ENCODE data around the gene TIFAB.
A peak's percentile ranks its signal among the peaks of the same experiment; 100 is the strongest.

Gene TIFAB

DNA sequence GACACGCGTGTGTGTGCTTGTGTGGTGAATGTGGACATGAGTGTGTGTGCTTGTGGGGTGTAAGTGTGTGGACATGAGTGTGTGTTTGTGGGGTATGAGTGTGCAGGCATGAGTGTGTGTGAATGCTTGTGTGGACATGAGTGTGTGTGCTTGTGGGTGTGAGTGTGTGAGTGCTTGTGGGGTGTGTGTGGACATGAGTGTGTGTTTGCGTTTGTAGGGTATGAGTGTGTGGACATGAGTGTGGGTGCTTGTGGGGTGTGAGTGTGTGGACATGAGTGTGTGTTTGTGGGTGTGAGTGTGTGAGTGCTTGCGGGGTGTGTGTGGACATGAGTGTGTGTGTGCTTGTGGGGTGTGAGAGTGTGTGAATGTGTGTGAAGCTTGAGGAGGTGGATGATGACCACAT, 29.8 kb upstream of the TIFAB start:
- DNase-seq = no peak

DNA sequence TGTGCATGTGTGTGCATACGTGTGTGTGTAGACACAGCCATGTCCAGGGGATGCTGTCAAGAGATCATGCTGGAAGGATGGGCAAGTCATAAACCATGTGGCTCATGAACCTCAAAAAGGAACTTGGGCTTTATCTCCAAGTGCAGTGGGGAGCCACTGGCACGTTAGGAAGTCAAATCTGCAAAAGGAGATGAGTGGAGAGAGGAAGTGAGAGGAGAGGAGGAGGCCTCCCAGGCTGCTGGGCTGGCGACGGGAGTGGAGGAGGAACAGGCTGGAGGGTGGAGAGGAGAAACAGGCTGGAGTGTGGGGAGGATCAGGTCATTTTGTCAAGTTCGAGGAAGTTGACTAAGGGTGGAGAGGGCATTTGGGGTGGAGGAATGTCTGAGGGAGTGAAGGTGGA, 29.2 kb upstream of the TIFAB start:
- no peak for DNase-seq

- DNase-seq = no peak
Measured at GRCh38 chr5:135480511-135480910, 28.4 kb upstream of the TIFAB start.

DNA sequence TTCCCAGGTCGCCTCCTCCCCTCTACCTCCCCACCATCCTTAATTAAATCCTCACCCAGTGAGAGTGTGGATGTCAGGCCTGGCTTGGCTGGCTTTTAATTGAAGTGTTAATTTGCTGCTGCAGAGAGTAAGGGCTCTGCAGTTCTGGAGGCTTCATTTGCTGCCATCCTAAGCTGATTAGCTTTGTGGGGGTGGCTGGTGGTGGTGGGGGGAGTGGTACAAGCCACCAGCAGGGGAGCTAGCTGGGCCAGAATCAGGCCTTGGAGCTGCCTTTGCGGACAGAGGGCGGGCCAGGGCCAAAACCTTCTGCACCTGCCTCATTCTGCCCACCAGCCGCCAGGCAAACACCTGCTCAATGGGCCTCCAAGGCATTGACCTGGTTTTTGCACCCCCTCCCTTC, 26.8 kb upstream of the TIFAB start:
- DNase-seq = no peak

GRCh38 chr5:135477613-135478066, 25.5 kb upstream of the TIFAB start:
- no peak for DNase-seq

GRCh38 chr5:135476615-135477581, 24.7 kb upstream of the TIFAB start:
- no peak for DNase-seq

DNA sequence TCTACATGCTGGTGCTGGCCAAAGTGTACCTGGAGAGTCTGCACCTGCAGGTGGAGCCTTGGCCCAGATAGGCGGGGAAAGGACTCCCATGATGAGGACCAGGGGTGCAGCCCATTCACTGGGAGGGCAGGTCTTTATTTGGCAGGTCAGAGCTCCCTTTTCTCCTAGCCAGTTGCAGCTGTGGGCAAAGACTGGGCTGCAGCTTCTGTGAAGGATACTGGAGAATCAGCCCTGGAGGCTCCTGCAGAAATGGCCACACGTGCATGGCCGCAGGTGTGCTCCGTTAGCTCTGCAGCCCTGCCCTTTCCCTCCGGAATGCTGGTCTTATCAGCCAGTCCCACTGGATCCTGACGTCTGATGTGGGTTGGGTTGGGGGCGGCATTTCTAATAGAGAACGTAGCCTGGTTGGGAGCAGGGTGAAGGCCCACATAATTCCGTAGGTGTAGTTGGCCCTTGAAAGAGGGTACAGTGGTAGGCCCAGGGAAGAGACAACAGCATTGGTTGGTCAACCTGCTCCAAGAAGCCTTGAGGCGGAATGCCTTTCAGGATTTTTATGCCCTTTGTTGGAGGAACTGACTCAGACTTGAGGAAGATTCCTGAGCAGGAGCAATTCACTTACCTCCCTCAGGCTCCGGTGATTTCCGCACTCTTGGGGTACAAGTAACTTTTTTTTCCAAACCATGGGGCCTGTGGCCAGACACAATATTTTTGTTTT, 22.0 kb upstream of the TIFAB start:
- no peak for DNase-seq

- no peak for DNase-seq
Measured at GRCh38 chr5:135472141-135472540, 20.0 kb upstream of the TIFAB start.

DNA sequence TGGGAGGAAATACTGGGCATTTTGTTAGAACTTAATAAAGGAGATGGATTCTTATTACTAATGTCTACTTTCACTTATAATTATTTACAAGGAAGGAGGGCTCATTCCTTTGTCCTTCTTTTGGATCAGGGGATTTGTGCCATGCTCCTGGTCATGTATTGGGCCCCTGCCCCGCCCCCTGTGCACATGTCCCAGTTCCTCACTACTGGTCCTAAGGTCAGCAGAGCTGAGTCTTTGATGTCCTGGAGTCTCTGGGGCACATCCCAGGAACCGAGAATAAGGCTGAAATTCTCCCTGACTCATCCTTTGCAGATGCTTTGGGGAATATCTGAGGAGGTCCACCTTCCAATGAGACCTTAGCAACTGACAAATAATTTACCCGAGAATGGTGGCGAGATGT, 19.6 kb upstream of the TIFAB start:
- DNase-seq = no peak

GRCh38 chr5:135469911-135470310, 17.8 kb upstream of the TIFAB start:
- no peak for DNase-seq

- DNase-seq = no peak
Measured at GRCh38 chr5:135468541-135468940, 16.4 kb upstream of the TIFAB start.

GRCh38 chr5:135467871-135468485, 15.8 kb upstream of the TIFAB start:
- DNase-seq = no peak

GRCh38 chr5:135467051-135467625, 15.0 kb upstream of the TIFAB start:
- no peak for DNase-seq

GRCh38 chr5:135466178-135467050, 14.3 kb upstream of the TIFAB start:
- DNase-seq = peak in 13 of 14 donors; percentile 21 to 76 (median 53)

- no peak for DNase-seq
Measured at GRCh38 chr5:135465391-135466122, 13.4 kb upstream of the TIFAB start.

GRCh38 chr5:135462304-135462703, 10.2 kb upstream of the TIFAB start:
- peak in 1 of 14 donors; percentile 6 for DNase-seq

- no peak for DNase-seq
Measured at GRCh38 chr5:135461481-135462151, 9.5 kb upstream of the TIFAB start.

DNA sequence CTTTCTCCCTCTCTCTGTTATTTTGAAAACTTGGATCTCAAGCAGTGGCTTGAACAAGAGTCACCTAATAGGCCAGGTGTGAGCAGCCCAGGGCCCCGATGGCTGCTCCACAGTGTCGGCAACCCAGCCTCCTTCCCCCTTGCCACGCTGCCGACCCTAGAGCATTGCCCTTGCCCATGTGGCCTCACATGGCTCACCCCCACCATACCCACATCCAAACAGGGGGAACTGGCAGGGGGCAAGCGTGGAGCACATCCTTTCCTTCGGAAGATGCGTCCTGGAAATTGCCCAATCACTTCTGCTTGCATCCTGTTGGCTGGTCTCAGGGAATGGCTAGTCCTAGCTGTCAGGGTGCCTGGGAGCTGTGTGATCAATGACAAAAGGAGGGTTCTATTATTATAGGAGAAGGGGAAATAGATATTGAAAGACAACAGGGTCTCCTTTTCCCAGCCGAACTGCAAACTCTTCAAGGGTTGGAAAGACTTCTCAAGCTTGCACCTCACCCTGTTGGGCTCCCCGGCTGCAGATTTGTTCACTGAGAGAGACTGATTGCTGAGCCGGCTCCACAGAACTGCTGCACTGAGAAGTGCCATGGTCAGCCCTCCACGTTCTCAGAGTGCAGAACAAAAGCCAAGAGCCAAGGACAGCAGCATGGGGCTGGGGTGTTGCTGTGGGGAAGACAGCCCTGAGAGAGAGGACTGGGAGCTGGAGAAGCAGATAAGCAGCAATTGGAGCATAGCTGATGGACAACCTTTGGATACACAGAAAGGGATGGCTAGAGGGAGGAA, 8.3 kb upstream of the TIFAB start:
- DNase-seq = no peak

DNA sequence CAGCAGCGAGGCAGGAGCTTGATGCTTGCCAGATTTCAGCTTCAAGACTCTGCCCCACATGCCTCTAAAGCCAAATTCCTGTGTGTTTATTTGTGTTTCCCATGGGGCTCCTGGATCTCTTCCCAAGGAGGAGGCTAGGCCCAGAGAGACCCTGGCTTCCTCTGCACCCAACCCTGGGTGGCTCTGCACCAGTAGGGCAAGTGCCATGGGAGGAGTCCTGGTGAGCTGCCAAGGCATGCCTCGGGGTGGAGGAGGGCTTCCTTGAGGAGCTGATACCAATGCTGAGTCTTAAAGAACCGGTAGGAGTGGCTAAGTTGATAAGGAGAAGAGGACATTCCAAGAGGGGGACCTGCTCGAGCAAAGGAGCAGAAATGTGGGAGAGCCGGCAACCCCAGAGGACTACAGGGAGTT, 6.8 kb upstream of the TIFAB start:
- peak in 2 of 14 donors; percentile 23 to 46 for DNase-seq

DNA sequence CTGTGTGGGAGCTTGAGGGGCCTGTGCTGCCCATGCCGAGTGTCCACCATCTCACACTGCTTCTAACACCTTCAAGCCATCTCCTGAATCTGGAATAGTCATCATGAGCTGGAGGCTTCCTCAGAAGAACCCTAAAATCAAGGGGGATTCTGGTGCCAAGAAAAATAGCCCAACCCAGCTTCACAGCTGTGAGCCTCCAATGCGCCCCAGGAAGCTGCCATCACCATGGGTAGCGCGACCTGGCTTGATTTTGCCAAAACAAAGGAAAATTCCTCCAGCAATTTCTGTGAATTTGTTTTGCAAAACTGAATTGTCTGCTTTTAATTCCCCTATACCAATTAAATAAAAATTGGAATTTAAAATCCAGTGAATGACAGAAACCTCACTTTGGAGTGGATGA, 6.2 kb upstream of the TIFAB start:
- DNase-seq = no peak

All from C1 segment of cervical spinal cord (tissue), 14 donors.